Measurements from ENCODE around the gene NDST1.

DNA sequence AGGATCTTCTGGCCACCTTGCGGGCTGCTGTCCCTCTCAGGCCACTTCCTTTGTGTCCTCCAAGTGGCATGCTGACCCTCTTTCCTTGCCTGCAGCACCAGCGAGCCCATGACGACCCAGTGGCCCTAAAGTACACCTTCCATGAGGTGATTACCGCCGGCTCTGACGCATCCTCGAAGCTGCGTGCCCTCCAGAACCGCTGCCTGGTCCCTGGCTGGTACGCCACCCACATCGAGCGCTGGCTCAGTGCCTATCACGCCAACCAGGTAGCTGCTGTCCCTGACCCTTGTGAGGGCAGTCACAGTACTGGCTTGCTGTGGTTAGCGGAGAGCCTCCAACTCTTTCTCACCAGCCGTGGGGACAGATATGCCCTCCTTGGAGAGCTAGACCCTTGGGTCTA lies 40.2 kb downstream of the NDST1 start:
- TF ChIP-seq, protein P1, sequence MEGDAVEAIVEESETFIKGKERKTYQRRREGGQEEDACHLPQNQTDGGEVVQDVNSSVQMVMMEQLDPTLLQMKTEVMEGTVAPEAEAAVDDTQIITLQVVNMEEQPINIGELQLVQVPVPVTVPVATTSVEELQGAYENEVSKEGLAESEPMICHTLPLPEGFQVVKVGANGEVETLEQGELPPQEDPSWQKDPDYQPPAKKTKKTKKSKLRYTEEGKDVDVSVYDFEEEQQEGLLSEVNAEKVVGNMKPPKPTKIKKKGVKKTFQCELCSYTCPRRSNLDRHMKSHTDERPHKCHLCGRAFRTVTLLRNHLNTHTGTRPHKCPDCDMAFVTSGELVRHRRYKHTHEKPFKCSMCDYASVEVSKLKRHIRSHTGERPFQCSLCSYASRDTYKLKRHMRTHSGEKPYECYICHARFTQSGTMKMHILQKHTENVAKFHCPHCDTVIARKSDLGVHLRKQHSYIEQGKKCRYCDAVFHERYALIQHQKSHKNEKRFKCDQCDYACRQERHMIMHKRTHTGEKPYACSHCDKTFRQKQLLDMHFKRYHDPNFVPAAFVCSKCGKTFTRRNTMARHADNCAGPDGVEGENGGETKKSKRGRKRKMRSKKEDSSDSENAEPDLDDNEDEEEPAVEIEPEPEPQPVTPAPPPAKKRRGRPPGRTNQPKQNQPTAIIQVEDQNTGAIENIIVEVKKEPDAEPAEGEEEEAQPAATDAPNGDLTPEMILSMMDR (IDR thresholded peaks at IDR 0.05; ENCODE audit: insufficient read depth, low read length) = no peak
- TF ChIP-seq POLR2AphosphoS5 (IDR thresholded peaks at IDR 0.05; ENCODE audit: low read depth) = no peak
- TF ChIP-seq SPI1 (IDR thresholded peaks at IDR 0.05; ENCODE audit: borderline replicate concordance, low read depth) = no peak
- TF ChIP-seq, protein P2, sequence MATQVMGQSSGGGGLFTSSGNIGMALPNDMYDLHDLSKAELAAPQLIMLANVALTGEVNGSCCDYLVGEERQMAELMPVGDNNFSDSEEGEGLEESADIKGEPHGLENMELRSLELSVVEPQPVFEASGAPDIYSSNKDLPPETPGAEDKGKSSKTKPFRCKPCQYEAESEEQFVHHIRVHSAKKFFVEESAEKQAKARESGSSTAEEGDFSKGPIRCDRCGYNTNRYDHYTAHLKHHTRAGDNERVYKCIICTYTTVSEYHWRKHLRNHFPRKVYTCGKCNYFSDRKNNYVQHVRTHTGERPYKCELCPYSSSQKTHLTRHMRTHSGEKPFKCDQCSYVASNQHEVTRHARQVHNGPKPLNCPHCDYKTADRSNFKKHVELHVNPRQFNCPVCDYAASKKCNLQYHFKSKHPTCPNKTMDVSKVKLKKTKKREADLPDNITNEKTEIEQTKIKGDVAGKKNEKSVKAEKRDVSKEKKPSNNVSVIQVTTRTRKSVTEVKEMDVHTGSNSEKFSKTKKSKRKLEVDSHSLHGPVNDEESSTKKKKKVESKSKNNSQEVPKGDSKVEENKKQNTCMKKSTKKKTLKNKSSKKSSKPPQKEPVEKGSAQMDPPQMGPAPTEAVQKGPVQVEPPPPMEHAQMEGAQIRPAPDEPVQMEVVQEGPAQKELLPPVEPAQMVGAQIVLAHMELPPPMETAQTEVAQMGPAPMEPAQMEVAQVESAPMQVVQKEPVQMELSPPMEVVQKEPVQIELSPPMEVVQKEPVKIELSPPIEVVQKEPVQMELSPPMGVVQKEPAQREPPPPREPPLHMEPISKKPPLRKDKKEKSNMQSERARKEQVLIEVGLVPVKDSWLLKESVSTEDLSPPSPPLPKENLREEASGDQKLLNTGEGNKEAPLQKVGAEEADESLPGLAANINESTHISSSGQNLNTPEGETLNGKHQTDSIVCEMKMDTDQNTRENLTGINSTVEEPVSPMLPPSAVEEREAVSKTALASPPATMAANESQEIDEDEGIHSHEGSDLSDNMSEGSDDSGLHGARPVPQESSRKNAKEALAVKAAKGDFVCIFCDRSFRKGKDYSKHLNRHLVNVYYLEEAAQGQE (IDR thresholded peaks at IDR 0.05; ENCODE audit: insufficient replicate concordance, low read depth) = no peak

All from HL-60 (cell line).